A549 (cell line): Measurements from ENCODE around the gene CADPS2. TPM values are rescaled to one million over a fixed set of nuclear protein-coding genes. Genes with fewer than 3 reads are reported as not detected.

Experiments
- ATAC-seq, 2 experiments: fragments of 200-7000 bp in 1 of 2; fragments of >200 bp in 1 of 2; cut with Nextera tagmentation in 1 of 2; cut with Tn5 transposase in 1 of 2; 3 replicates each; pipeline versions ENCODE4 v1.8.0 to v1.9.1; 2018 to 2020; ENCODE audit warnings: mild to moderate bottlenecking in 1 of 2, moderate library complexity in 1 of 2
- CTCF ChIA-PET: fragments of 300-600 bp; sonication (Branson Sonifier 250); formaldehyde crosslinking; extraction: SDS; loops from one replicate; lab custom pipeline; 2021; ENCODE audit warnings: antibody characterized with exemption, inconsistent platforms; lab: Yijun Ruan, JAX
- POLR2A ChIA-PET: fragments of 350-600 bp; formaldehyde crosslinking; extraction: SDS; loops from one replicate; lab custom pipeline; 2021; ENCODE audit warnings: antibody characterized with exemption, inconsistent platforms; lab: Yijun Ruan, JAX
- DNase-seq, 2 experiments: peaks; one replicate each; pipeline versions ENCODE4 v3.0.0 to v3.0.0-alpha.2; 2011 to 2016; ENCODE audit warnings: low read depth in 1 of 2, low spot score in 1 of 2
- FAIRE-seq: peaks from 2 replicates; lab custom pipeline; 2011; peaks lifted over from hg19 to GRCh38; lab: Jason Lieb, UNC
- H3K27ac ChIP-seq, 2 experiments: fragments of >200 bp; sonication (Bioruptor Twin); formaldehyde crosslinking; 3 replicates each; pipeline ENCODE4 v1.5.1; 2016 to 2017
- H3K4me1 ChIP-seq: fragments of >200 bp; sonication (Bioruptor Twin); formaldehyde crosslinking; 3 replicates; pipeline ENCODE4 v1.6.1; 2016
- H3K4me2 ChIP-seq: fragments of >200 bp; sonication (Bioruptor Twin); formaldehyde crosslinking; 3 replicates; pipeline ENCODE4 v1.6.1; 2016
- H3K4me3 ChIP-seq: fragments of >200 bp; sonication (Bioruptor Twin); formaldehyde crosslinking; 3 replicates; pipeline ENCODE4 v1.5.1; 2016
- H3K9me3 ChIP-seq: fragments of >200 bp; sonication (Bioruptor Twin); formaldehyde crosslinking; 3 replicates; pipeline ENCODE4 v1.6.1; 2016
- CEBPB ChIP-seq, 2 experiments: fragments of >200 bp in 1 of 2; sonication (Bioruptor Twin) in 1 of 2; formaldehyde crosslinking in 1 of 2; IDR thresholded peaks; 2 replicates each; pipeline ENCODE4 v1.6.1; 2012 to 2016
- CTCF ChIP-seq: fragments of >200 bp; sonication (Bioruptor Twin); formaldehyde crosslinking; IDR thresholded peaks from 3 replicates; pipeline ENCODE4 v1.5.1; 2016
- EHF ChIP-seq: fragments of 250-450 bp; sonication (Bioruptor Pico); IDR thresholded peaks from 2 replicates; pipeline ENCODE4 v1.5.0; 2020; ENCODE audit warnings: mild to moderate bottlenecking
- GATA3 ChIP-seq: IDR thresholded peaks from 2 replicates; pipeline ENCODE4 v1.6.1; 2012; ENCODE audit warnings: borderline replicate concordance
- JUNB ChIP-seq: fragments of >200 bp; sonication (Bioruptor Twin); formaldehyde crosslinking; IDR thresholded peaks from 2 replicates; pipeline ENCODE4 v1.6.1; 2016
- KDM5A ChIP-seq: fragments of 200-600 bp; sonication (generic); IDR thresholded peaks from 2 replicates; pipeline ENCODE4 v1.6.1; 2016; ENCODE audit warnings: antibody characterized with exemption, mild to moderate bottlenecking
- MYC ChIP-seq: IDR thresholded peaks from 2 replicates; pipeline ENCODE4 v1.6.1; 2012; ENCODE audit warnings: mild to moderate bottlenecking, inconsistent platforms, low read length, improper control_type of control experiment, borderline replicate concordance
- NFE2L2 ChIP-seq: fragments of 150-350 bp; conservative IDR thresholded peaks from 2 replicates; pipeline ENCODE4 v1.6.1; 2014; ENCODE audit warnings: low read length
- POLR2A ChIP-seq: IDR thresholded peaks from 2 replicates; pipeline ENCODE4 v1.6.1; 2012; ENCODE audit warnings: mild to moderate bottlenecking, low read length
- RAD21 ChIP-seq, 2 experiments: fragments of >200 bp in 1 of 2; sonication (Bioruptor Twin) in 1 of 2; formaldehyde crosslinking in 1 of 2; IDR thresholded peaks in 1 of 2; conservative IDR thresholded peaks in 1 of 2; 2 replicates in 1 of 2; 3 replicates in 1 of 2; pipeline ENCODE4 v1.6.1; 2012 to 2018; ENCODE audit warnings: inconsistent platforms in 1 of 2
- RCOR1 ChIP-seq: fragments of 150-350 bp; IDR thresholded peaks from 2 replicates; pipeline ENCODE4 v1.6.1; 2014; ENCODE audit warnings: antibody characterized with exemption, low read length, low read depth
- SREBF2 ChIP-seq: fragments of 450-650 bp; IDR thresholded peaks from 2 replicates; pipeline ENCODE4 v1.6.1; 2014; ENCODE audit warnings: mild to moderate bottlenecking, moderate library complexity
- TFCP2L1 ChIP-seq: fragments of 250-450 bp; sonication (Bioruptor Pico); IDR thresholded peaks from 2 replicates; pipeline ENCODE4 v1.5.0; 2021; ENCODE audit warnings: mild to moderate bottlenecking
- TP53 ChIP-seq: fragments of 250-450 bp; sonication (Bioruptor Pico); IDR thresholded peaks from 2 replicates; pipeline ENCODE4 v1.5.0; 2021; ENCODE audit warnings: mild to moderate bottlenecking, moderate library complexity
- ZC3H11A ChIP-seq: fragments of 450-650 bp; IDR thresholded peaks from 2 replicates; pipeline ENCODE4 v1.6.1; 2014; ENCODE audit warnings: antibody characterized with exemption, mild to moderate bottlenecking
- WGBS: methylation state at CpG from one replicate; pipeline ENCODE4 v1.1.6; 2017; ENCODE audit errors: missing lambda C conversion rate; 5-methylcytosine and 5-hydroxymethylcytosine counted together
- polyA plus RNA-seq, 4 experiments: library from polyadenylated mRNA; depleted of rRNA in 3 of 4; stranded (reverse); fragments of >200 nt; fragmentation: RNase III in 1 of 4; extraction: RNeasy Plus Mini Kit Qiagen cat#74134 plus additional on column Dnase treatment in 1 of 4; gene quantifications; 2 replicates in 3 of 4; 3 replicates in 1 of 4; pipeline ENCODE4 v1.2.3, GENCODE V29; 2011 to 2017
- TF ChIP-seq, protein P1 (sequence below): IDR thresholded peaks from 2 replicates; pipeline ENCODE4 v1.6.1; 2012
- TF ChIP-seq, protein P2 (sequence below): fragments of 450-650 bp; IDR thresholded peaks from 2 replicates; pipeline ENCODE4 v1.6.1; 2014; ENCODE audit warnings: antibody characterized with exemption
- TF ChIP-seq, protein P3 (sequence below): fragments of 250-450 bp; sonication (Bioruptor Pico); IDR thresholded peaks from 2 replicates; pipeline ENCODE4 v1.5.0; 2020; ENCODE audit warnings: low read depth, mild to moderate bottlenecking, moderate library complexity
- TF ChIP-seq, protein P4 (sequence below): fragments of >200 bp; sonication (Bioruptor Twin); formaldehyde crosslinking; IDR thresholded peaks from 2 replicates; pipeline ENCODE4 v1.6.1; 2016

CADPS2 gene
- polyA plus RNA-seq, 2 of the 4 experiments (the other 2 are of a cell fraction) = 0.04 to 0.10 TPM

GRCh38 chr7:122433765-122434164 lies 452.5 kb downstream of the CADPS2 start:
- CTCF ChIA-PET = no interaction called here
- no peak overlapping the region for H3K4me3 ChIP-seq

GRCh38 chr7:122430710-122431109 lies 455.6 kb downstream of the CADPS2 start:
- WGBS = 0% methylated on average over 1 of the region's 1 CpG
- Histone ChIP-seq H3K4me1 (no peaks in the 10 kb centered on the region), H3K4me2 (no peak overlapping the region), H3K4me3 (no peak overlapping the region), H3K27ac (no peak overlapping the region), H3K9me3 (no peaks in the 10 kb centered on the region)
- ATAC-seq (no peak), DNase-seq (no peak), FAIRE-seq (no peak)
- TF ChIP-seq, protein P1, sequence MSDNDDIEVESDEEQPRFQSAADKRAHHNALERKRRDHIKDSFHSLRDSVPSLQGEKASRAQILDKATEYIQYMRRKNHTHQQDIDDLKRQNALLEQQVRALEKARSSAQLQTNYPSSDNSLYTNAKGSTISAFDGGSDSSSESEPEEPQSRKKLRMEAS = no peak
- no peak for TF ChIP-seq NFE2L2
- CTCF ChIA-PET = no interaction called here
- POLR2A ChIA-PET = no interaction called here

More at GRCh38 chr7:122433765-122434164, 452.5 kb downstream of the CADPS2 start:
- Histone ChIP-seq H3K9me3 (no peaks in the 10 kb centered on the region), H3K4me1 (no peaks in the 10 kb centered on the region), H3K4me2 (no peak overlapping the region), H3K27ac (no peak overlapping the region)
- DNase-seq = no peak
- POLR2A ChIA-PET = no interaction called here
- TF ChIP-seq SREBF2 (no peak), EHF (CRISPR knock-in tag) (no peak), CTCF (no peak), POLR2A (no peak), RAD21 (conservative IDR thresholded peaks at IDR 0.05 in 1 of 2, IDR thresholded peaks at IDR 0.05 in 1 of 2) (no peak)
- 3% methylated on average over 2 of the region's 2 CpGs for WGBS
- no peak for FAIRE-seq
- no peak for ATAC-seq

DNA sequence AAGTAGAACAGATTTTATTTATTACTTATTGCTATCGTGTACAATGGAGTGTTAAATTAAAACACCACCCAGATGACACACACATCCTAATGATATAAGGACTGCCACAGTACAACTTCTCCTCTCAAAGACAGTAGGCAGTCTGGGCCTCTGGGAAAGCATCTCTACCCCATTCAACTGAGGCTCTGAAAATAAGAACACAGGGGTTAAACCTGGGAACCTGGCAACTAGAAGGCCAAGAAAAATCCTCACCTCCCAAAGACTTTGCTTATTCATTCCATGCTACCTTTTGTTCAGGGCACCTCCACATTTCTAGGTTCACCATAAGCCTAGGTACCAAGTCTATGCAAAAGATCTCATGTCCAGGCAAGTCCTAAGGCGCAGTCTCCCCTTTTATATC lies 456.3 kb downstream of the CADPS2 start:
- DNase-seq (no peak), FAIRE-seq (no peak), ATAC-seq (no peak)
- Histone ChIP-seq H3K27ac (no peak overlapping the region), H3K4me3 (no peak overlapping the region), H3K4me2 (no peak overlapping the region), H3K4me1 (no peaks in the 10 kb centered on the region), H3K9me3 (no peaks in the 10 kb centered on the region)
- WGBS = 18% methylated on average over 2 of the region's 2 CpGs
- POLR2A ChIA-PET = no interaction called here
- CTCF ChIA-PET = no interaction called here
- TF ChIP-seq ZC3H11A = no peak
- TF ChIP-seq CEBPB (IDR thresholded peaks at IDR 0.05) = no peak
- TF ChIP-seq, protein P2, sequence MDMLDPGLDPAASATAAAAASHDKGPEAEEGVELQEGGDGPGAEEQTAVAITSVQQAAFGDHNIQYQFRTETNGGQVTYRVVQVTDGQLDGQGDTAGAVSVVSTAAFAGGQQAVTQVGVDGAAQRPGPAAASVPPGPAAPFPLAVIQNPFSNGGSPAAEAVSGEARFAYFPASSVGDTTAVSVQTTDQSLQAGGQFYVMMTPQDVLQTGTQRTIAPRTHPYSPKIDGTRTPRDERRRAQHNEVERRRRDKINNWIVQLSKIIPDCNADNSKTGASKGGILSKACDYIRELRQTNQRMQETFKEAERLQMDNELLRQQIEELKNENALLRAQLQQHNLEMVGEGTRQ = no peak
- TF ChIP-seq GATA3 = no peak
- TF ChIP-seq RAD21 (conservative IDR thresholded peaks at IDR 0.05 in 1 of 2, IDR thresholded peaks at IDR 0.05 in 1 of 2) = no peak
- TF ChIP-seq RCOR1 = no peak
- TF ChIP-seq, protein P3, sequence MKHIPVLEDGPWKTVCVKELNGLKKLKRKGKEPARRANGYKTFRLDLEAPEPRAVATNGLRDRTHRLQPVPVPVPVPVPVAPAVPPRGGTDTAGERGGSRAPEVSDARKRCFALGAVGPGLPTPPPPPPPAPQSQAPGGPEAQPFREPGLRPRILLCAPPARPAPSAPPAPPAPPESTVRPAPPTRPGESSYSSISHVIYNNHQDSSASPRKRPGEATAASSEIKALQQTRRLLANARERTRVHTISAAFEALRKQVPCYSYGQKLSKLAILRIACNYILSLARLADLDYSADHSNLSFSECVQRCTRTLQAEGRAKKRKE (CRISPR knock-in tag) = no peak
- TF ChIP-seq, protein P4, sequence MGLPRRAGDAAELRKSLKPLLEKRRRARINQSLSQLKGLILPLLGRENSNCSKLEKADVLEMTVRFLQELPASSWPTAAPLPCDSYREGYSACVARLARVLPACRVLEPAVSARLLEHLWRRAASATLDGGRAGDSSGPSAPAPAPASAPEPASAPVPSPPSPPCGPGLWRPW = no peak
- TF ChIP-seq TFCP2L1 = no peak
- TF ChIP-seq MYC = no peak
- no peak for TF ChIP-seq NFE2L2
- TF ChIP-seq KDM5A = no peak
- TF ChIP-seq JUNB = no peak
- TF ChIP-seq SREBF2 = no peak
- TF ChIP-seq TP53 (CRISPR knock-in tag) = no peak
